H9 (cell line): ENCODE data around the gene SLC39A12. TPM values are rescaled to one million over a fixed set of nuclear protein-coding genes. Genes with fewer than 3 reads are reported as not detected.

Experiments used
- DNase-seq: peaks from one replicate; pipeline ENCODE4 v3.0.0-alpha.2; 2017
- H2AFZ ChIP-seq: one replicate; pipeline ENCODE4 v1.6.1; 2013; ENCODE audit warnings: mild to moderate bottlenecking, low read length, control low read depth, moderate library complexity
- H2AK5ac ChIP-seq: 2 replicates; pipeline ENCODE4 v1.6.1; 2013; ENCODE audit warnings: low read length, control low read depth, mixed read lengths; ENCODE audit not compliant: insufficient read length
- H2BK120ac ChIP-seq: one replicate; pipeline ENCODE4 v1.6.1; 2013; ENCODE audit warnings: low read depth, mild to moderate bottlenecking, low read length, control low read depth, inconsistent platforms; ENCODE audit not compliant: poor library complexity, severe bottlenecking
- H2BK12ac ChIP-seq: 2 replicates; pipeline ENCODE4 v1.6.1; 2013; ENCODE audit warnings: low read length, control low read depth, mixed read lengths, low read depth; ENCODE audit not compliant: insufficient read length
- H2BK15ac ChIP-seq: 2 replicates; pipeline ENCODE4 v1.6.1; 2013; ENCODE audit warnings: low read depth, low read length, control low read depth
- H2BK20ac ChIP-seq: one replicate; pipeline ENCODE4 v1.6.1; 2013; ENCODE audit warnings: low read depth, mild to moderate bottlenecking, low read length, control low read depth, inconsistent platforms; ENCODE audit not compliant: poor library complexity, severe bottlenecking
- H2BK5ac ChIP-seq: 2 replicates; pipeline ENCODE4 v1.6.1; 2013; ENCODE audit warnings: low read length, control low read depth, mixed read lengths; ENCODE audit not compliant: insufficient read length
- H3K14ac ChIP-seq: 2 replicates; pipeline ENCODE4 v1.6.1; 2013; ENCODE audit warnings: low read length, control low read depth; ENCODE audit not compliant: insufficient read depth
- H3K18ac ChIP-seq: 2 replicates; pipeline ENCODE4 v1.6.1; 2013; ENCODE audit warnings: low read depth, mild to moderate bottlenecking, mixed read lengths, low read length, control low read depth; ENCODE audit not compliant: insufficient read length
- H3K23ac ChIP-seq: 2 replicates; pipeline ENCODE4 v1.6.1; 2013; ENCODE audit warnings: low read length, control low read depth, mixed read lengths, low read depth; ENCODE audit not compliant: insufficient read length
- H3K23me2 ChIP-seq: 2 replicates; pipeline ENCODE4 v1.6.1; 2013; ENCODE audit warnings: low read depth, mild to moderate bottlenecking, mixed read lengths, low read length, control low read depth; ENCODE audit not compliant: insufficient read length, poor library complexity, severe bottlenecking
- H3K27ac ChIP-seq: 2 replicates; pipeline ENCODE4 v1.5.1; 2013; ENCODE audit warnings: low read length, control low read depth, mixed read lengths, low read depth; ENCODE audit not compliant: insufficient read length
- H3K27me3 ChIP-seq: 2 replicates; pipeline ENCODE4 v1.6.1; 2013; ENCODE audit warnings: low read length, control low read depth, inconsistent platforms; ENCODE audit not compliant: insufficient read depth
- H3K4ac ChIP-seq: 2 replicates; pipeline ENCODE4 v1.6.1; 2013; ENCODE audit warnings: low read depth, mild to moderate bottlenecking, control low read depth, inconsistent platforms, low read length, moderate library complexity
- H3K4me1 ChIP-seq: 2 replicates; pipeline ENCODE4 v1.6.1; 2013; ENCODE audit warnings: low read length, control low read depth, inconsistent platforms; ENCODE audit not compliant: insufficient read depth
- H3K4me2 ChIP-seq: 2 replicates; pipeline ENCODE4 v1.6.1; 2013; ENCODE audit warnings: low read length, control low read depth, mixed read lengths; ENCODE audit not compliant: insufficient read length, insufficient read depth
- H3K56ac ChIP-seq: 2 replicates; pipeline ENCODE4 v1.6.1; 2013; ENCODE audit warnings: low read depth, mild to moderate bottlenecking, mixed read lengths, low read length, control low read depth; ENCODE audit not compliant: insufficient read length
- H3K79me1 ChIP-seq: 2 replicates; pipeline ENCODE4 v1.6.1; 2013; ENCODE audit warnings: low read depth, mild to moderate bottlenecking, moderate library complexity, low read length, control low read depth, inconsistent platforms; ENCODE audit not compliant: insufficient read depth, poor library complexity, severe bottlenecking
- H3K79me2 ChIP-seq: 2 replicates; pipeline ENCODE4 v1.6.1; 2013; ENCODE audit warnings: low read length, control low read depth, inconsistent platforms; ENCODE audit not compliant: insufficient read depth
- H3K9ac ChIP-seq: 2 replicates; pipeline ENCODE4 v1.6.1; 2013; ENCODE audit warnings: low read length, control low read depth, mixed read lengths; ENCODE audit not compliant: insufficient read length; ENCODE audit errors: extremely low read depth
- H3K9me3 ChIP-seq: one replicate; pipeline ENCODE4 v1.6.1; 2013; ENCODE audit warnings: low read depth, low read length, inconsistent platforms; ENCODE audit not compliant: control insufficient read depth
- H3T11ph ChIP-seq: one replicate; pipeline ENCODE4 v1.6.1; 2013; ENCODE audit warnings: mild to moderate bottlenecking, low read length, control low read depth, inconsistent platforms
- H4K20me1 ChIP-seq: one replicate; pipeline ENCODE4 v1.6.1; 2013; ENCODE audit not compliant: control insufficient read depth, insufficient read length, insufficient read depth
- H4K5ac ChIP-seq: 2 replicates; pipeline ENCODE4 v1.6.1; 2013; ENCODE audit warnings: low read depth, mild to moderate bottlenecking, mixed read lengths, low read length, control low read depth; ENCODE audit not compliant: insufficient read length
- H4K8ac ChIP-seq: replicated peaks from 2 replicates; pipeline ENCODE4 v1.6.1; 2013; ENCODE audit warnings: low read length, control low read depth, mixed read lengths, low read depth; ENCODE audit not compliant: insufficient read length
- H4K91ac ChIP-seq: 2 replicates; pipeline ENCODE4 v1.6.1; 2013; ENCODE audit warnings: low read depth, mild to moderate bottlenecking, moderate library complexity, mixed read lengths, low read length, control low read depth; ENCODE audit not compliant: insufficient read length
- H3K27ac Mint-ChIP-seq, 3 experiments: 2 replicates in 2 of 3; 3 replicates in 1 of 3; pipeline ENCODE4 v1.8.0; 2020 to 2021; ENCODE audit warnings: mixed read lengths in 3 of 3, mild to moderate bottlenecking in 1 of 3, moderate library complexity in 1 of 3
- H3K27me3 Mint-ChIP-seq: 2 replicates; pipeline ENCODE4 v1.8.0; 2021; ENCODE audit warnings: low read depth, mild to moderate bottlenecking, moderate library complexity, mixed read lengths
- H3K36me3 Mint-ChIP-seq, 3 experiments: 2 replicates in 2 of 3; 3 replicates in 1 of 3; pipeline ENCODE4 v1.8.0; 2020 to 2021; ENCODE audit warnings: low read depth in 3 of 3, mixed read lengths in 3 of 3; ENCODE audit not compliant: insufficient read depth in 1 of 3
- H3K4me1 Mint-ChIP-seq, 2 experiments: 2 replicates each; pipeline ENCODE4 v1.8.0; 2020; ENCODE audit warnings: mixed read lengths in 2 of 2
- H3K4me3 Mint-ChIP-seq, 2 experiments: 2 replicates in 1 of 2; 3 replicates in 1 of 2; pipeline ENCODE4 v1.8.0; 2020 to 2021; ENCODE audit warnings: mild to moderate bottlenecking in 2 of 2, mixed read lengths in 2 of 2, moderate library complexity in 1 of 2
- H3K9me3 Mint-ChIP-seq, 2 experiments: 2 replicates in 1 of 2; 3 replicates in 1 of 2; pipeline ENCODE4 v1.8.0; 2020; ENCODE audit warnings: mild to moderate bottlenecking in 2 of 2, mixed read lengths in 2 of 2, moderate library complexity in 1 of 2
- WGBS: extraction: QIAGEN DNeasy Blood & Tissue Kit; methylation state at CpG from one replicate; pipeline ENCODE4 v1.1.7; 2013; ENCODE audit warnings: missing lambda C conversion rate, low lambda C conversion rate, mixed read lengths; ENCODE audit not compliant: insufficient read length; ENCODE audit errors: extremely low coverage; 5-methylcytosine and 5-hydroxymethylcytosine counted together
- total RNA-seq: library from RNA; stranded (reverse); gene quantifications from 2 replicates; pipeline ENCODE4 v1.2.1, GENCODE V29; 2021
- TF ChIP-seq, protein P1 (sequence below): fragments of 200-600 bp; sonication (generic); conservative IDR thresholded peaks from 3 replicates; pipeline ENCODE4 v1.8.0; 2021; ENCODE audit warnings: antibody characterized with exemption, mild to moderate bottlenecking

SLC39A12 gene
- total RNA-seq, 1 experiment from 2014 or later, result not detected

DNA sequence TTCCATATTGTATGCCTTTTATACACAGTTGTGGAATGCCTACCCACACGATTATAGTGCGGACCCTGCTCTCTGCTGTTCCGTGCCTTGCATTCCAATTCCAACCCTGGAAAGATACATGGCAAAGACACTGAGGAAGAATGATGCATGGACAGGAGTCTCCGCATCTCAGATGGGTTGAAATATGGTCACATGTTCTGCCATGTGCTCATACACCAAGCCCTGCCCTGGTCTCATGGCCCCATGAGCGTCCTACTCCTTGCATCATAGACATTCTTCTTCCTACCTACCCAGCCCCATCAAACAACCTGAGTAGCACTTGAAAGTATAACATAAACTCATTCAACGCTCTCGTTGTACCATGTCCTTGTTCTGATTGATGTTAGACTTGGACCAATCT, 6.3 kb downstream of the SLC39A12 start:
- no peak overlapping the region for H4K91ac ChIP-seq
- H3K14ac ChIP-seq, result no peak overlapping the region
- H3K9me3 ChIP-seq, result no peaks in the 10 kb centered on the region
- H3K4ac ChIP-seq, result no peak overlapping the region
- H3K36me3 Mint-ChIP-seq, result peaks cover 0 to 8% (median 0%) of the 10 kb centered on the region in 3 experiments; a peak in 4 of 7 replicates
- H2AK5ac ChIP-seq, result no peak overlapping the region
- peaks cover 3 to 11% of the 10 kb centered on the region in 2 experiments for H3K9me3 Mint-ChIP-seq
- no peak overlapping the region for H3K56ac ChIP-seq
- H3T11ph ChIP-seq, result no peak overlapping the region
- H4K8ac ChIP-seq, result no peak overlapping the region
- H2BK12ac ChIP-seq, result no peak overlapping the region
- H3K27ac ChIP-seq, result no peak overlapping the region
- H3K27me3 ChIP-seq, result no peaks in the 10 kb centered on the region
- no peak overlapping the region for H4K5ac ChIP-seq
- no peak for DNase-seq
- TF ChIP-seq, protein P1, sequence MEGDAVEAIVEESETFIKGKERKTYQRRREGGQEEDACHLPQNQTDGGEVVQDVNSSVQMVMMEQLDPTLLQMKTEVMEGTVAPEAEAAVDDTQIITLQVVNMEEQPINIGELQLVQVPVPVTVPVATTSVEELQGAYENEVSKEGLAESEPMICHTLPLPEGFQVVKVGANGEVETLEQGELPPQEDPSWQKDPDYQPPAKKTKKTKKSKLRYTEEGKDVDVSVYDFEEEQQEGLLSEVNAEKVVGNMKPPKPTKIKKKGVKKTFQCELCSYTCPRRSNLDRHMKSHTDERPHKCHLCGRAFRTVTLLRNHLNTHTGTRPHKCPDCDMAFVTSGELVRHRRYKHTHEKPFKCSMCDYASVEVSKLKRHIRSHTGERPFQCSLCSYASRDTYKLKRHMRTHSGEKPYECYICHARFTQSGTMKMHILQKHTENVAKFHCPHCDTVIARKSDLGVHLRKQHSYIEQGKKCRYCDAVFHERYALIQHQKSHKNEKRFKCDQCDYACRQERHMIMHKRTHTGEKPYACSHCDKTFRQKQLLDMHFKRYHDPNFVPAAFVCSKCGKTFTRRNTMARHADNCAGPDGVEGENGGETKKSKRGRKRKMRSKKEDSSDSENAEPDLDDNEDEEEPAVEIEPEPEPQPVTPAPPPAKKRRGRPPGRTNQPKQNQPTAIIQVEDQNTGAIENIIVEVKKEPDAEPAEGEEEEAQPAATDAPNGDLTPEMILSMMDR, result no peak
- H2BK120ac ChIP-seq, result no peak overlapping the region
- H3K18ac ChIP-seq, result no peak overlapping the region
- no peaks in the 10 kb centered on the region for H3K79me1 ChIP-seq
- H2AFZ ChIP-seq, result no peak overlapping the region
- no peak overlapping the region; a peak in 1 of 7 replicates for H3K27ac Mint-ChIP-seq
- H3K23ac ChIP-seq, result no peak overlapping the region
- no peaks in the 10 kb centered on the region for H3K27me3 Mint-ChIP-seq
- H2BK5ac ChIP-seq, result no peak overlapping the region
- H4K20me1 ChIP-seq, result no peaks in the 10 kb centered on the region
- peaks cover 0 to 6% of the 10 kb centered on the region in 2 experiments; a peak in 3 of 4 replicates for H3K4me1 Mint-ChIP-seq
- no peak overlapping the region for H2BK20ac ChIP-seq
- H2BK15ac ChIP-seq, result no peak overlapping the region
- no peaks in the 10 kb centered on the region for H3K79me2 ChIP-seq
- H3K4me2 ChIP-seq, result no peak overlapping the region
- no peak overlapping the region for H3K4me3 Mint-ChIP-seq
- no peaks in the 10 kb centered on the region for H3K4me1 ChIP-seq
- no peaks in the 10 kb centered on the region for H3K23me2 ChIP-seq
- H3K9ac ChIP-seq, result no peak overlapping the region
- WGBS, result no CpG with 5 or more reads among the region's 7 CpGs
